ENCODE results near the gene KLK7.

DNA sequence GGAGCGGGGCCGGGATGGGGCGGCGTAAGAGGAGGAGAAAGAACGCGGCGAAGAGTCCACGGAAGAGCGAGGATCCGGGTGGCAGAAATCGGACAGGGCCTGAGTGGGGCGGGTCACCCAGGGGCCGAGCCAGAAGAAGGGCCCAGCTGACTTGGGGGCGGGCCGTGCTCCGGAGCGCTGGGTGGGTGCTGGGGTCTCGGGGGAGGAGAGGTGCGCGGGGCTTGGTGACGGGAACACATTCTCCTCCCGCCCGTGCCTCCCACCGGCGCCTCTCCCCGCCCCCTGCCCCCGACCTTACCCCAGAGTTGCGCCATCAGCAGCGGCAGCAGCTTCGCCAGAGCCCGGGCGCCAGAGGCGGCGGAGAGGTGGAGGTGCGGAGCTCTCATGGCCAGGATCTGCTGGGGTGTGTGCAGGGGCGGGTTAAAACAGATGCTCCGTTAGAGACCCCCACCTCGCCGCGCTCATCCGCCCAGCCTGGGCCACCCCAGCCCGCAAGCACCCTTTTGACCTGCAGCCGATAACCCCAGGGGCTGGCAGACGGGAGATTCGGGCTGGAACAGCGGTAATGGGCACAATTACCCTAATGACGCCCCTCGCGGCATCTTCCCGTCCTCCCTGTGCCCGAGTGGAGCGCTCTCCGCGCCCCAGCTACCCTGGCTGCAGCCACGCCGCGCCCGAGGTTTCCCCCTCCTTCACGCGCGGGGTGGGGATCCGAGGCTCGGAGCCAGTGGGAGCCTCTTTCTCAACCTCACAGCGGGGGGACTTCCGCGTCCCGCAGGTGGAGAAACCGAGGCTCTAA lies 35.2 kb upstream of the KLK7 start:
- TF ChIP-seq, protein P1, sequence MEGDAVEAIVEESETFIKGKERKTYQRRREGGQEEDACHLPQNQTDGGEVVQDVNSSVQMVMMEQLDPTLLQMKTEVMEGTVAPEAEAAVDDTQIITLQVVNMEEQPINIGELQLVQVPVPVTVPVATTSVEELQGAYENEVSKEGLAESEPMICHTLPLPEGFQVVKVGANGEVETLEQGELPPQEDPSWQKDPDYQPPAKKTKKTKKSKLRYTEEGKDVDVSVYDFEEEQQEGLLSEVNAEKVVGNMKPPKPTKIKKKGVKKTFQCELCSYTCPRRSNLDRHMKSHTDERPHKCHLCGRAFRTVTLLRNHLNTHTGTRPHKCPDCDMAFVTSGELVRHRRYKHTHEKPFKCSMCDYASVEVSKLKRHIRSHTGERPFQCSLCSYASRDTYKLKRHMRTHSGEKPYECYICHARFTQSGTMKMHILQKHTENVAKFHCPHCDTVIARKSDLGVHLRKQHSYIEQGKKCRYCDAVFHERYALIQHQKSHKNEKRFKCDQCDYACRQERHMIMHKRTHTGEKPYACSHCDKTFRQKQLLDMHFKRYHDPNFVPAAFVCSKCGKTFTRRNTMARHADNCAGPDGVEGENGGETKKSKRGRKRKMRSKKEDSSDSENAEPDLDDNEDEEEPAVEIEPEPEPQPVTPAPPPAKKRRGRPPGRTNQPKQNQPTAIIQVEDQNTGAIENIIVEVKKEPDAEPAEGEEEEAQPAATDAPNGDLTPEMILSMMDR (IDR thresholded peaks at IDR 0.05; ENCODE audit: low read length): no peak
- TF ChIP-seq EZH2 (optimal IDR thresholded peaks at IDR 0.05; ENCODE audit: low read depth, low read length): no peak
